Mesendoderm (in vitro differentiated cells): Measurements from ENCODE around the gene GRAP.

ENCODE experiments used
- DNase-seq: peaks from one replicate; pipeline ENCODE4 v3.0.0; 2013
- H2AK5ac ChIP-seq: 2 replicates; pipeline ENCODE4 v1.6.1; 2013; ENCODE audit warnings: low read length, inconsistent platforms
- H2BK120ac ChIP-seq: 2 replicates; pipeline ENCODE4 v1.6.1; 2013; ENCODE audit warnings: low read depth, mild to moderate bottlenecking, low read length, moderate library complexity, mixed read lengths
- H2BK15ac ChIP-seq: replicated peaks from 2 replicates; pipeline ENCODE4 v1.6.1; 2013; ENCODE audit warnings: low read depth, mild to moderate bottlenecking, moderate library complexity
- H2BK5ac ChIP-seq: 2 replicates; pipeline ENCODE4 v1.6.1; 2013; ENCODE audit warnings: low read length, inconsistent platforms
- H3K18ac ChIP-seq: 2 replicates; pipeline ENCODE4 v1.6.1; 2013; ENCODE audit warnings: mild to moderate bottlenecking, low read length, mixed read lengths
- H3K23ac ChIP-seq: one replicate; pipeline ENCODE4 v1.6.1; 2013; ENCODE audit warnings: low read length
- H3K27ac ChIP-seq: 2 replicates; pipeline ENCODE4 v1.5.1; 2013; ENCODE audit warnings: low read depth, mild to moderate bottlenecking, inconsistent platforms, low read length, moderate library complexity
- H3K27me3 ChIP-seq: 2 replicates; pipeline ENCODE4 v1.6.1; 2013; ENCODE audit warnings: low read length, control low read depth, mild to moderate bottlenecking, inconsistent platforms; ENCODE audit not compliant: insufficient read depth, poor library complexity
- H3K36me3 ChIP-seq: 2 replicates; pipeline ENCODE4 v1.6.1; 2013; ENCODE audit warnings: low read length, inconsistent platforms; ENCODE audit not compliant: control insufficient read depth, insufficient read depth
- H3K4ac ChIP-seq: one replicate; pipeline ENCODE4 v1.6.1; 2013; ENCODE audit warnings: low read depth, mild to moderate bottlenecking, low read length, moderate library complexity
- H3K4me1 ChIP-seq: 2 replicates; pipeline ENCODE4 v1.6.1; 2013; ENCODE audit warnings: low read depth, low read length, inconsistent platforms; ENCODE audit not compliant: control insufficient read depth
- H3K4me2 ChIP-seq: 2 replicates; pipeline ENCODE4 v1.6.1; 2013; ENCODE audit warnings: low read length
- H3K4me3 ChIP-seq: 2 replicates; pipeline ENCODE4 v1.5.1; 2013; ENCODE audit warnings: mild to moderate bottlenecking, low read length
- H3K56ac ChIP-seq: one replicate; pipeline ENCODE4 v1.6.1; 2013; ENCODE audit warnings: low read length
- H3K79me1 ChIP-seq: 2 replicates; pipeline ENCODE4 v1.6.1; 2013; ENCODE audit warnings: low read length, inconsistent platforms
- H3K79me2 ChIP-seq: 2 replicates; pipeline ENCODE4 v1.6.1; 2013; ENCODE audit warnings: mild to moderate bottlenecking, low read length; ENCODE audit not compliant: control insufficient read depth, insufficient read depth
- H3K9ac ChIP-seq: 2 replicates; pipeline ENCODE4 v1.6.1; 2013; ENCODE audit warnings: low read length, inconsistent platforms
- H4K5ac ChIP-seq: one replicate; pipeline ENCODE4 v1.6.1; 2013; ENCODE audit warnings: low read length
- H4K8ac ChIP-seq: one replicate; pipeline ENCODE4 v1.6.1; 2013; ENCODE audit warnings: low read depth, mild to moderate bottlenecking, control low read depth, low read length, moderate library complexity
- WGBS: extraction: QIAGEN DNeasy Blood & Tissue Kit; methylation state at CpG from one replicate; pipeline ENCODE4 v1.1.7; 2013; ENCODE audit warnings: low lambda C conversion rate, missing lambda C conversion rate; ENCODE audit not compliant: insufficient coverage; ENCODE audit errors: extremely low coverage; 5-methylcytosine and 5-hydroxymethylcytosine counted together

GRAP gene

DNA sequence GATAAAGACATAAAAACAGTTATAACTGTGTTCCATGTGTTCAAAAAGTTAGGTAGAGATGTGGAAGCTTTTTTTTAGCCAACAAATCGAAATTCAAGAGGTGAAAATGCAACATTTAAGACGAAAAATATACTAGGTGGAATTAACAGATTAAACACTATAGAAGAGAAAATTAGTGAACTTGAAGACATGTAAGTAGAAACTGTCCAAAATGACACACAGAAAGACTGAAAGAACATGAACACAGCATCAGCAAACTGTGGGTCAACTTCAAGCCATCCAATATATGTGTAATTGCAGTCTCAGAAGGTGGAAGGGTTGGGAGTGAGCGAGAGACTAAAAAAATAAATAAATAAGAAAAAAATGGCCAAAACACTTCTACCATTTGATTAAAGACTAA lies 51.5 kb downstream of the GRAP start:
- no peak overlapping the region for H3K4me2 ChIP-seq
- H3K4ac ChIP-seq, result no peak overlapping the region
- no peak overlapping the region for H4K8ac ChIP-seq
- DNase-seq, result no peak
- no peak overlapping the region for H2BK5ac ChIP-seq
- peaks cover 33% of the 10 kb centered on the region for H3K79me1 ChIP-seq
- H3K27me3 ChIP-seq, result no peaks in the 10 kb centered on the region
- no peak overlapping the region for H3K23ac ChIP-seq
- WGBS, result no CpG with 5 or more reads among the region's 3 CpGs
- no peak overlapping the region for H2BK15ac ChIP-seq
- H2AK5ac ChIP-seq, result no peak overlapping the region
- H2BK120ac ChIP-seq, result no peak overlapping the region
- no peak overlapping the region for H3K4me3 ChIP-seq
- H3K36me3 ChIP-seq, result peaks cover 2% of the 10 kb centered on the region
- H3K4me1 ChIP-seq, result no peaks in the 10 kb centered on the region
- no peak overlapping the region for H3K27ac ChIP-seq
- H3K56ac ChIP-seq, result no peak overlapping the region
- H3K18ac ChIP-seq, result no peak overlapping the region
- H4K5ac ChIP-seq, result no peak overlapping the region
- no peak overlapping the region for H3K9ac ChIP-seq
- H3K79me2 ChIP-seq, result peaks cover 41% of the 10 kb centered on the region

DNA sequence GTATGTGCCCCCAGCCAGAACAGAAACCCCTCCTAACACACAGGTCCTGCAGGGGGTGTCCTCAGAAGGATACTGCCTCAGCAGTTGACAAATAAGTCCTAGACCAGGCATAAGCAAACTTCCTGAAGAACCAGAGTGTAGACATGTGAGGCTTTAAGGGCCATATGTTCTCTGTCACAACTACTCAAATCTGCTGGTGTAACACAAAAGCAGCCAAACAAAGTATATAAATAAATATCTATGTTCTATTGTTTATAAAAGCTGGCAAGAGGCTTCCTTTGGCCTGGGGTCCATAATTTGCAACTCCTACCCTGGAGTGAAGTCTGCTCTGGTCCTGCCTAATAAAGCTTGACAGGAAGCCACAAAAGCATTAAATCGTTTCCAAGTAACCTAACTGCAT lies 52.1 kb downstream of the GRAP start:
- no peak overlapping the region for H3K4me2 ChIP-seq
- no peak overlapping the region for H3K18ac ChIP-seq
- H2AK5ac ChIP-seq, result no peak overlapping the region
- no peak overlapping the region for H2BK15ac ChIP-seq
- no peak overlapping the region for H3K4me3 ChIP-seq
- no peak overlapping the region for H3K9ac ChIP-seq
- no peak overlapping the region for H3K27ac ChIP-seq
- H3K56ac ChIP-seq, result no peak overlapping the region
- no peak overlapping the region for H4K5ac ChIP-seq
- no peak overlapping the region for H4K8ac ChIP-seq
- peaks cover 2% of the 10 kb centered on the region for H3K36me3 ChIP-seq
- H3K79me2 ChIP-seq, result peaks cover 41% of the 10 kb centered on the region
- peaks cover 33% of the 10 kb centered on the region for H3K79me1 ChIP-seq
- H2BK5ac ChIP-seq, result no peak overlapping the region
- H3K4me1 ChIP-seq, result no peaks in the 10 kb centered on the region
- no peak overlapping the region for H2BK120ac ChIP-seq
- no CpG with 5 or more reads among the region's 1 CpG for WGBS
- DNase-seq, result no peak
- H3K4ac ChIP-seq, result no peak overlapping the region
- H3K27me3 ChIP-seq, result no peaks in the 10 kb centered on the region
- H3K23ac ChIP-seq, result no peak overlapping the region

DNA sequence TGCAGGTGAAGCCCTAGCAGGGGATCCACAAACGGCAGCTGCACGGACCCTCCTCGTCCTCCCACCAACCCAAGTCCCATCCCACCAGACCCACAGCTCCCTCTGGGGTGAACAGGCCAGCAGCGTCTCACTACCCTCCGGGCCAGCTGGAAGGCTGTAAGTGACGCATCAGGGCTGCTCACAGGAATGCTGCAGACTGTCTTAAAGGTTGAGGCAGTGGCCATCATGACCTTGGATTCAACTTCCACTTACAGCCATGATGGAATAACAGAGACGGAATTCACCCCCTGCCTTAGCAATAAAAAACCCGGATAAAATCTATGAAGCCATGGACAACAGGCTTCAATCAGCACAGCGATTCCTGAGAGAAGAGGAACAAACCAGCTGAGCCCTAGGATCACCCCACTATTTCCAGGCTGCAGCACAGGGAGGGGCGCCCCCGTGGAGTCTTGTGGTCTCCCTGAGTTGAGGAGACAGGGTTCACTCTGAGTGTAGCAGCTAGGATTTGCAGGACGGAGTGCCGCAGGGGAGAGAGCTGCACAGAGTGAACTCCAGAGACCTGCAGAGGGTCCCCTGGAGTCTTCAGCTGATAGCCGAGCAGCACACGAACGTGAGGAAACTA lies 52.7 kb downstream of the GRAP start:
- Histone ChIP-seq H4K8ac (no peak overlapping the region), H2BK15ac (no peak overlapping the region), H3K79me1 (peaks cover 34% of the 10 kb centered on the region), H3K4me3 (no peak overlapping the region), H2BK5ac (no peak overlapping the region), H4K5ac (no peak overlapping the region), H2AK5ac (no peak overlapping the region), H3K36me3 (peaks cover 2% of the 10 kb centered on the region), H3K56ac (no peak overlapping the region), H3K23ac (no peak overlapping the region), H3K79me2 (peaks cover 38% of the 10 kb centered on the region), H3K27ac (no peak overlapping the region), H3K18ac (no peak overlapping the region), H3K27me3 (no peaks in the 10 kb centered on the region), H2BK120ac (no peak overlapping the region), H3K4me1 (no peaks in the 10 kb centered on the region), H3K9ac (no peak overlapping the region), H3K4me2 (no peak overlapping the region), H3K4ac (no peak overlapping the region)
- no CpG with 5 or more reads among the region's 16 CpGs for WGBS
- no peak for DNase-seq

- DNase-seq, result no peak
- H3K4ac ChIP-seq, result no peak overlapping the region
- H3K27me3 ChIP-seq, result no peaks in the 10 kb centered on the region
- no peak overlapping the region for H3K56ac ChIP-seq
- H3K4me1 ChIP-seq, result no peaks in the 10 kb centered on the region
- H3K27ac ChIP-seq, result no peak overlapping the region
- no peak overlapping the region for H3K18ac ChIP-seq
- H2BK15ac ChIP-seq, result no peak overlapping the region
- no peak overlapping the region for H3K4me2 ChIP-seq
- H3K36me3 ChIP-seq, result peaks cover 6% of the 10 kb centered on the region
- H2BK5ac ChIP-seq, result no peak overlapping the region
- WGBS, result no CpG with 5 or more reads among the region's 22 CpGs
- peaks cover 33% of the 10 kb centered on the region for H3K79me1 ChIP-seq
- peaks cover 32% of the 10 kb centered on the region for H3K79me2 ChIP-seq
- H3K9ac ChIP-seq, result no peak overlapping the region
- H2AK5ac ChIP-seq, result no peak overlapping the region
- H4K8ac ChIP-seq, result no peak overlapping the region
- no peak overlapping the region for H4K5ac ChIP-seq
- no peak overlapping the region for H3K4me3 ChIP-seq
- H3K23ac ChIP-seq, result peak overlapping the region; percentile 45
- no peak overlapping the region for H2BK120ac ChIP-seq
Observed at GRCh38 chr17:18992454-18993130, 54.2 kb downstream of the GRAP start.

- Histone ChIP-seq H3K18ac (no peak overlapping the region), H3K27ac (no peak overlapping the region), H3K79me1 (peaks cover 31% of the 10 kb centered on the region), H2BK15ac (no peak overlapping the region), H3K27me3 (no peaks in the 10 kb centered on the region), H3K79me2 (peaks cover 30% of the 10 kb centered on the region), H3K4ac (no peak overlapping the region), H3K36me3 (peaks cover 6% of the 10 kb centered on the region), H3K9ac (no peak overlapping the region), H2BK5ac (no peak overlapping the region), H3K23ac (no peak overlapping the region), H3K4me1 (no peaks in the 10 kb centered on the region), H2BK120ac (no peak overlapping the region), H3K4me3 (no peak overlapping the region), H3K4me2 (no peak overlapping the region), H3K56ac (no peak overlapping the region), H4K8ac (no peak overlapping the region), H2AK5ac (no peak overlapping the region), H4K5ac (no peak overlapping the region)
- WGBS, result no CpG with 5 or more reads among the region's 20 CpGs
- no peak for DNase-seq
Observed at GRCh38 chr17:18991531-18992315, 55.0 kb downstream of the GRAP start.
